Measurements from ENCODE around the gene RNF208. TPM values are rescaled to one million over a fixed set of nuclear protein-coding genes. Genes with fewer than 3 reads are reported as not detected.

RNF208 gene
- total and polyA plus RNA-seq, 8 donors, result 4.0 to 7.8 (median 5.9) TPM

GRCh38 chr9:137237759-137238726 lies 16.0 kb upstream of the RNF208 start:
- Histone ChIP-seq H3K36me3 (peaks cover 0 to 14% of the 10 kb centered on the region in 2 donors), H3K27me3 (peaks cover 0 to 31% of the 10 kb centered on the region in 2 donors), H3K27ac (no peak overlapping the region), H3K4me1 (peaks cover 17 to 64% of the 10 kb centered on the region in 2 donors), H3K9me3 (no peaks in the 10 kb centered on the region), H3K4me3 (no peak overlapping the region)
- DNase-seq (no peak), ATAC-seq (no peak)
- intact Hi-C loops (cut with DNase I), result no loop called here
- TF ChIP-seq CTCF (IDR thresholded peaks at IDR 0.05), result no peak

GRCh38 chr9:137236936-137237421 lies 14.9 kb upstream of the RNF208 start:
- no peak for TF ChIP-seq CTCF (IDR thresholded peaks at IDR 0.05)
- H3K36me3 ChIP-seq, result peaks cover 0 to 4% of the 10 kb centered on the region in 2 donors
- ATAC-seq (no peak), DNase-seq (no peak)
- no peaks in the 10 kb centered on the region for H3K9me3 ChIP-seq
- H3K4me1 ChIP-seq, result peaks cover 8 to 53% of the 10 kb centered on the region in 2 donors
- peaks cover 0 to 42% of the 10 kb centered on the region in 2 donors for H3K27me3 ChIP-seq
- peak overlapping the region in 1 of 2 donors; percentile 53 for H3K27ac ChIP-seq
- peak overlapping the region in 1 of 2 donors; percentile 16 for H3K4me3 ChIP-seq
- intact Hi-C loops (cut with DNase I), result no loop called here

GRCh38 chr9:137236238-137236935 lies 14.3 kb upstream of the RNF208 start:
- Histone ChIP-seq H3K27ac (peak overlapping the region in 1 of 2 donors; percentile 53), H3K4me3 (peak overlapping the region in 1 of 2 donors; percentile 16), H3K4me1 (peaks cover 7 to 49% of the 10 kb centered on the region in 2 donors), H3K36me3 (no peaks in the 10 kb centered on the region), H3K27me3 (peaks cover 0 to 48% of the 10 kb centered on the region in 2 donors), H3K9me3 (no peaks in the 10 kb centered on the region)
- ATAC-seq, result peak; percentile 58
- peak; percentile 54 to 95 (median 88) for DNase-seq
- peak; percentile 95 to 100 for TF ChIP-seq CTCF (IDR thresholded peaks at IDR 0.05)
- intact Hi-C loops (cut with DNase I), result no loop called here

GRCh38 chr9:137235424-137236237 lies 13.6 kb upstream of the RNF208 start:
- peaks cover 7 to 49% of the 10 kb centered on the region in 2 donors for H3K4me1 ChIP-seq
- intact Hi-C loops (cut with DNase I), result no loop called here
- DNase-seq (no peak), ATAC-seq (no peak)
- peaks cover 0 to 55% of the 10 kb centered on the region in 2 donors for H3K27me3 ChIP-seq
- no peaks in the 10 kb centered on the region for H3K36me3 ChIP-seq
- peak overlapping the region in 1 of 2 donors; percentile 16 for H3K4me3 ChIP-seq
- H3K9me3 ChIP-seq, result no peaks in the 10 kb centered on the region
- no peak overlapping the region for H3K27ac ChIP-seq
- TF ChIP-seq CTCF (IDR thresholded peaks at IDR 0.05), result no peak
